HG03108 (cell line): ENCODE results near the gene INTS6.
"Not testable (repeated sequence)": the region's sequence is repeated elsewhere in the genome, so short reads cannot be mapped to it uniquely, and the experiment has no call there.

Experiments
- ATAC-seq: cut with Tn5 transposase; IDR thresholded peaks from one replicate; pipeline ENCODE4 v1.9.1; 2021; ENCODE audit warnings: moderate library complexity; ENCODE audit not compliant: unreplicated experiment

Gene INTS6

GRCh38 chr13:51419001-51419636 lies 33.7 kb downstream of the INTS6 start:
- no peak for ATAC-seq

- ATAC-seq, result no peak
These were observed 35.1 kb downstream of the INTS6 start for GRCh38 chr13:51417716-51418115.

- ATAC-seq, result no peak
These were observed 36.7 kb downstream of the INTS6 start for GRCh38 chr13:51416107-51416506.

- not testable (repeated sequence) for ATAC-seq
These were observed 37.5 kb downstream of the INTS6 start for GRCh38 chr13:51415339-51415738.

- no peak for ATAC-seq
These were observed 40.4 kb downstream of the INTS6 start for GRCh38 chr13:51412431-51412830.

GRCh38 chr13:51405176-51405575 lies 47.7 kb downstream of the INTS6 start:
- ATAC-seq, result no peak

- ATAC-seq, result no peak
These were observed 55.4 kb downstream of the INTS6 start for GRCh38 chr13:51397262-51397941.

- ATAC-seq, result peak; percentile 65
These were observed 56.5 kb downstream of the INTS6 start for GRCh38 chr13:51396352-51396751.

GRCh38 chr13:51394724-51395123 lies 58.1 kb downstream of the INTS6 start:
- no peak for ATAC-seq

GRCh38 chr13:51385114-51385513 lies 67.7 kb downstream of the INTS6 start:
- ATAC-seq, result no peak

- no peak for ATAC-seq
These were observed 72.6 kb downstream of the INTS6 start for GRCh38 chr13:51380269-51380668.

GRCh38 chr13:51373451-51373850 lies 79.4 kb downstream of the INTS6 start:
- ATAC-seq, result no peak

- ATAC-seq, result no peak
These were observed 81.0 kb downstream of the INTS6 start for GRCh38 chr13:51371768-51372399.

GRCh38 chr13:51370811-51371210 lies 82.0 kb downstream of the INTS6 start:
- ATAC-seq, result no peak

GRCh38 chr13:51370116-51370515 lies 82.7 kb downstream of the INTS6 start:
- ATAC-seq, result no peak

- no peak for ATAC-seq
These were observed 88.3 kb downstream of the INTS6 start for GRCh38 chr13:51364404-51365008.

- ATAC-seq, result no peak
These were observed 89.2 kb downstream of the INTS6 start for GRCh38 chr13:51363625-51364024.

GRCh38 chr13:51361106-51361505 lies 91.7 kb downstream of the INTS6 start:
- no peak for ATAC-seq

- ATAC-seq, result no peak
These were observed 92.3 kb downstream of the INTS6 start for GRCh38 chr13:51360489-51360888.

GRCh38 chr13:51359352-51359751 lies 93.5 kb downstream of the INTS6 start:
- no peak for ATAC-seq

- ATAC-seq, result no peak
These were observed 94.8 kb downstream of the INTS6 start for GRCh38 chr13:51357928-51358595.
